G401 (cell line): ENCODE data around the gene TCOF1. TPM values are rescaled to one million over a fixed set of nuclear protein-coding genes. Genes with fewer than 3 reads are reported as not detected.

Experiments used
- DNase-seq: peaks from one replicate; pipeline ENCODE4 v3.0.0-alpha.2; 2015; ENCODE audit warnings: low spot score
- in situ Hi-C: cut with HindIII; loops from 2 replicates; pipeline ENCODE4 v1.10.0; 2016; ENCODE audit warnings: low sequenced_read_pairs, mixed read lengths
- total RNA-seq: library from RNA; depleted of rRNA; stranded (reverse); fragments of >200 nt; shearing (Covaris generic); gene quantifications from 2 replicates; pipeline ENCODE4 v1.2.3, GENCODE V29; 2014

Gene TCOF1
- total RNA-seq, 1 experiment from 2014 or later = 94.9 TPM

DNA sequence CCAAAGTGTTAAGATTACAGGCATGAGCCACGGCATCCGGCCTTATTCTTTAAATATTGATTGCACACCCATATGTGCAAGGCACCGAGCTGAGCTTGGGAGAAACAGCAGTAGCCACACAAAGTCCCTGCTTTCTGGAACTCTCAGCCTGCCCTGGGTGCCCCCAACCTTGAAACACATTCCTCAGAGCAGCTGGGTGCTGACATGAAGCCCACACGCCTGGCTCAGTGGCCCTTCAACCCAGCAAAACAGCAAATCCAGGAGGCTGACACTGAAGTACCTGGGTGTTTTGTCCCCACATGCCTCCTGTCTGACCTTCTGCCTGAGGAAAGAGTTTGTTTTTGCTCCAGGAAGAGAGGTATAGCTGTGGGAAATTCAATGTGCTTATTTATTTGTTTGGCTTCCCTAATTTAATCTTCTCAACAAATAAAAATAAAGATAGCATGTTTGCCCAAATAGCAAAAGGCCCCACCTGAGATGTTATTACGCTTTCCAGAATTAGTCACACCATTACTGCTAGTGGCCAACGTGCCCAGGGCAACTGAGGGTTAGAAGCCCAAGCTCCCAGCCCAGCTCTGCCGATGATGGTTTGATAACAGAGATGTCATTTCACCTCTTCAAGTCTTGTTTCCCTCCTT is 13.4 kb upstream of the TCOF1 start:
- in situ Hi-C loops = loop anchor here (10.0 kb wide), 1 partner anchor 69 kb away; no protein-coding TSS in a partner anchor
- DNase-seq = no peak

DNA sequence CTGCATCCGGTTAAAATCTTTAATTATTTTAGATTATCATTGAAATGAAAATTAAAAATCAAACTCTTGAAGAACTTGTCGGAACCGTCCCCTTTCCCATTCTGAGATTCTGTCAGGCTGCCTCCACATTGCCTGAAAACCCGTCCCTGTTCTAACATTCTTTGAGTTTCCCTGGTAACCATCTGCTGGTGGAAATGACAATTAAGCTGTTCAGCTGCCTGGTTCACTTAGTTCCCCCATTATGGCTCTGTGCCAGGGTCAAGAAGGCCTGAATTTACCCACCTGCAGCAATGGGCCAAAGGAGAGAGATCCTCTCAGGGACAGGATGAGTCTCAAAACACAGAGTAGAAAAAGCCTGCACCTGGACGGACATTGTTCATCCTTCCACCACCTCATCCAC is 11.8 kb upstream of the TCOF1 start:
- in situ Hi-C loops = loop anchor here (10.0 kb wide), 1 partner anchor 71 kb away; no protein-coding TSS in a partner anchor
- DNase-seq = no peak

DNA sequence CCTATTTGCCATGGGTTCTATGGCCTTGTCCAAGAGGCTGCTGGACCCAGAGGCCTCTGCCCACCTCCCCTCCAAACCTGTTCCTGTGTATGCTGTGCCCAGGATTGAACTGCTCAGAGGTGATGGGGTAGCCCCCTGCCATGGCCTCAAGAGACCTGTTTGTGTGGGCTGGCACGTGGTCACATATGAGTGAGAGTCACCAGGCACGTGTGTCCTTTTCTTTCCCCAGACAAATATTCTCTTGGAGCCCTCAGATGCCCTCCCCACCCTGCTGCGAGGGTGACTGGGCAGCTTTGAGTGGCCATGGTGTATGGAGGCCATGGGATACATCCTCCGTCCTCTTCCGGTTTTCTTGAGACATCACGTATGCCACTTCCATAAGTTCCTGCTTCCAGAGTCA is 10.9 kb upstream of the TCOF1 start:
- DNase-seq = no peak
- in situ Hi-C loops = loop anchor here (10.0 kb wide), 1 partner anchor 72 kb away; no protein-coding TSS in a partner anchor

DNA sequence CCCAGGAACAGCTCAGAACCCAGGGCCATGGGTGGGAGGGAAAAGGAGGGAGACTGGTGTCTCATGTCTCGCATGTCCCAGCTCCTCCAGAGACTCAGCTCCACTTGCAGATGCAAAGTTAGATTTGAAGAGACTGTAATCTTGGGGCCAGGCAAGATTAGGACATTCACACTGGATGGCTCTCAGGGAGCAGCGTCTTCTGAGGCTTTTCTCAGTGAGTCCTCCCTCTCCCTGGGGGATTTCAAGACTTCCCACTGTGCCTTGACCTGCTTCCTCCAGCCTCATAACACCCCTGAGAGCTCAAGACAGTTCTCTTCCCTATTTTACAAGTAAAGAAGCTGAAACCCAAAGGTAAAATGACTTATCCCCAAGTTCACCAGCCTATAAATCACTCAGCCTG is 10.5 kb upstream of the TCOF1 start:
- in situ Hi-C loops = loop anchor here (10.0 kb wide), 1 partner anchor 72 kb away; no protein-coding TSS in a partner anchor

DNA sequence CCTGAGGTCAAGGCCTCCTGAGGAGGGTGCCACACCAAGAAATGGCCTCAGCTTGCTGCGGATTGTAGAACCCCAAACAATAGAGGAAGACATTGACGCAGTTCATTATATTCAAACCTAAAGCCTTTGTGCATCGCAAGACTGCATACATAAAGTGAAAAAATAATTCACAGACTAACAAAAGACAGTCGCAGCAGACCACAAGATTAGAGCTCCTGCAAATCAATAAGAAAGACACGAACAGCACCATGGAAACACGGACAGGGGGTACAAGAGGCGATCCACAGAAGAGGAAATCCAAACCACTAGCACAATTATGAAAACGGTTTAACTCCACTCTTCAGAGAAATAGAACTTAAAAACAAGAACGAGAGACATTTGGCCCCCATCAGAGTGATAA is 10.0 kb upstream of the TCOF1 start:
- in situ Hi-C loops = loop anchor here (10.0 kb wide), 1 partner anchor 73 kb away; no protein-coding TSS in a partner anchor
- no peak for DNase-seq

More for the DNA sequence above, 10.5 kb upstream of the TCOF1 start:
- no peak for DNase-seq

DNA sequence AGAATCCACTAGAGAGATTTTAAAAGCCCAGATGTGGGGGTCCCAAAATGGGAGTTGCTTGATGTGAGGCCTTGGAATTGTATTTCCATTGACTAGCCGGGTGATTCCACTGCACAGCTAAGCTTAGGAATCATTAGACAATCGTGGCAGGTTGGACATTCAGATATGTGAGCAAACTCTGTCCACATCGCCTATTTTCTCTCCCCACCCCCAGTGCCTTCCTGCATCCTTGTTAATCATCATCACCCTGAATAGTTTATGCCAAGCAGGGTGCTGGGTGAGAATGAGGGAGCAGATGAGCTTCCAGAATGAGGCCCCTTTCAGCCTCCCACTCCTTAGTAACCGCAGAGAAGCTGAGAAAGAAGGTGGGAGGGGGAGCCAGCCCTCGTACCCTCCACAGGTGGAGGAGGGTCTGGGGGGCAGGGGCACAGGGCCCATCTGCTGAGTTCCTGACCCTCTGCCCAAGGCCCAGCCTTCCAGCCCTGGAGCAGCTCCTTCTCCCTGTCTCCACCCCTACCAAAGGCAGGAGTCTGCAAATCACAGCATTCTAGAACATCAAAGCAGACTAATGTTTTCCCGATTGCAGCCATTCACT is 7.7 kb upstream of the TCOF1 start:
- in situ Hi-C loops = loop anchor here (10.0 kb wide), 1 partner anchor 75 kb away; no protein-coding TSS in a partner anchor
- no peak for DNase-seq

DNA sequence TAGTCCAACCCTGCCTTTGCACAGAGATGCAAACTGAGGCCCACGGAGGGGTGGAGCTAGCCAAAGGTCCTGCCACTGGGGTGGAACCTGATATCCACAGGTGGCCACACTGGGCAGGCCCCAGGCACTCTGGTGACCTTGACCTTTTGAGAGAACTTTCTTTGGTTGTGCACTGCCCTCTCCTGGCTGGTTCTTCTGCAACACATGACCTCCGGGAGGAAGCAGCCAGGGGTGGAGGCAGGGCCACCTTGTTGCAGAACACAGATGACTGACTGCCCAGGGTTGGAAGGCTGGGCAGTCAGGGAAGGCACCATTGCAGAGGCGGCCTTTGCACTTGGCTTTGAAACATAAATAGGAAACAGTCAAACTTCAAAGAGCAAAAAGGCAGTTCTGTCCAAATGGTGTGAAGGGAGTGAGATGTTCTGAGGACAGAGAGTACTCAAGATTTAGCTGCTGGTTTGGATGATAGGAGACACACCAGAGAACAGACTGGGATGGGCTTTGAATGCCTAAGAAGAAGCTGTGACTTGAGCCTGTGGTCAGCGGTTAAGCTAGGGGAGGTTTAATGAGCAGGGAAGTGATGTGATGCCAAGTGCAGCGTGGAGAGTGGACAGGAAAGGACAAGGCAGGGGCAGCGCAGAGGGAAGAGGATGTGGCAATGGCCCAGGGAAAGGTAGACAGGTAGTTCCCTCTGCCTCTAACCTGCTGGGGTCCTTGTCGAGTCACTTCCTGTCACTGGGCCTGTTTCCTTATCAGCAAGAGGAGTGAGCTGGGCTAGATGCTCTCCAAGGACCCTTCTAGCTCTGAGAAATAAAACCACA is 6.8 kb upstream of the TCOF1 start:
- in situ Hi-C loops = no loop called here
- peak; percentile 63 for DNase-seq

DNA sequence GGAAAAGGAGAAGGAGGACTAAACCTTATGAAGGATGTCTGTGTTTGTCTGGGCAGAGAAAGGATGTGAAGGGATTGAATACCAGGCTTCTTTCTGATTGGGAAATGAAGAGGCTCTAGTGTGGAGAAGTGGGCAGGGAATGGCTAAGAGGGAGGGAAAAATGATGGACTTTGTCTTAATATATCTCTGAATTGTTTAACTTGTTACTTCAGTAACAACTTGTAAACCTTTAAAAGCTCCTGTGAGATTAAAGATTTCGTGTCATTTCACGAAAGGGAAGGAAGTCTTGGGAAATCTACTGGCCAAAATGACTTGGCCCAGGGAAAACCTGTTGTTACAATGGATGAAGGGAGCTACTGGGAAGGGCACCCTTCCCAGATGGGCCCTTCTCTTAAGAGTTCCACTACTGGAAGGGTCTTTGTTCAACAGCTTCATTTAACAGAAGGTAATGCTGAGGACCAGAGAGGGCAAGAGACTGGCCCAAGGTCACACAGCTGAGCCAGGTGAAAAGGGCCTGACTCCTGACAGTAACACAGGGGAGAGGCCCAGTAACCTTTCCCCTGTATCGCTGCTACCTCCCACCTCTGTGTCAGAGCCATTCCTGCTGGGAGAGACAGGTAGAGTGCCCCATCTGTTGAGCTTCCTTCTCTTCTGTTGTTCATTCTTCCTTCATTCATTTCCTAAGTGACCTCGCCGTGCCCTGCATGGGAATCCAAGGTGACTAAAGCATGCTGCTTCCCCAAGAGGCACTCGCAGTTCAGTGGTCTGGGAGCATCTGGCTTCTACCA is 5.1 kb upstream of the TCOF1 start:
- no peak for DNase-seq

DNA sequence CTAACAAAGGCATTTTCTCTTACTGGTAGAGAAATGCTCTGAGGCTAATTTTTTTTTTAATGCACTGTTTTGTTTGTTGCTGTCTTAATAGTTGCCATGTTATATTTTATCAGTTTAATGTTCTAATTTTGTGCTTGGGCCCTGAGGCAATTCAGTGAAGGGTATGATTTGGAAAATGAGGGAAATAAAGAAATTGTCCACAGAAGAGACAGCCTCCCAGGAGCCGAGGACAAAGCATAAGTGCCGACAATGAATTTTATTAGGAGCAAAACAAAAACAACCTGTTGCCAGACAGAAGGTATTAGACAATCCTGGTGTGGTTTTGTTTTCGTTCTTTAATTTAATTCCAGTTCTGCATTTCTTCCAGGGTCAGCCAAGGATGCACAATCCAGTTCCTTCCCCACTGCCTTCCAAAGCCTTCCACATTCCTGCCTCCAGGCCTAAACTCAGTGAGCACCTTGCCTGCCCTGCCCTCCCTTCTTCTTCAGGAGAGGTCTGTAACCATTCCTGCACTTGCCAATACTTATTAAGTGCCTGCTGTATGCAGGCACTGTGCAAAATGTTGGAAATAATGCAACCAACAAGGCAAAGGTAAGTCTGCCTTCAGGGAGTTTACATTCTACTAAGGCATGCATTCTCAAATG is 4.3 kb upstream of the TCOF1 start:
- DNase-seq = no peak
- in situ Hi-C loops = no loop called here

More for the DNA sequence above, 5.1 kb upstream of the TCOF1 start:
- in situ Hi-C loops = no loop called here

DNA sequence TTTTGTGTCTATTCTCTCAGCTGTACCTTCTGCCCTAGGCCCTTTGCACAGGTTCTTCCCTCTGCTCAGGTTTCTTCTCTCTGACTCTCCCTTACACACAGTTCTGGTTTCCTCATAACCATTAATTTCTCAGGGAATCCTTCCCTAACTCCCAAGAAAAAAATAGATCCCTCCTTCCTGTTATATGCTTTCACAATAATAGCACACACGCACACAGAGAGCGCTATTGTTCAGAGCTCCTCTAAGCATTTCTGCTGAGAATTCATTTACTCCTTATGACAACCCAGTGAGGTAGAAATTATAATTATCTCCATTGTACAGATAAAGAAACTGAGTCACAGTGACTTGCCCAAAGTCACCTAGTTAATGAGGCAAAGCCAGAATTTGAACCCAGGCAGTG is 1.7 kb upstream of the TCOF1 start:
- DNase-seq = no peak
- in situ Hi-C loops = no loop called here

DNA sequence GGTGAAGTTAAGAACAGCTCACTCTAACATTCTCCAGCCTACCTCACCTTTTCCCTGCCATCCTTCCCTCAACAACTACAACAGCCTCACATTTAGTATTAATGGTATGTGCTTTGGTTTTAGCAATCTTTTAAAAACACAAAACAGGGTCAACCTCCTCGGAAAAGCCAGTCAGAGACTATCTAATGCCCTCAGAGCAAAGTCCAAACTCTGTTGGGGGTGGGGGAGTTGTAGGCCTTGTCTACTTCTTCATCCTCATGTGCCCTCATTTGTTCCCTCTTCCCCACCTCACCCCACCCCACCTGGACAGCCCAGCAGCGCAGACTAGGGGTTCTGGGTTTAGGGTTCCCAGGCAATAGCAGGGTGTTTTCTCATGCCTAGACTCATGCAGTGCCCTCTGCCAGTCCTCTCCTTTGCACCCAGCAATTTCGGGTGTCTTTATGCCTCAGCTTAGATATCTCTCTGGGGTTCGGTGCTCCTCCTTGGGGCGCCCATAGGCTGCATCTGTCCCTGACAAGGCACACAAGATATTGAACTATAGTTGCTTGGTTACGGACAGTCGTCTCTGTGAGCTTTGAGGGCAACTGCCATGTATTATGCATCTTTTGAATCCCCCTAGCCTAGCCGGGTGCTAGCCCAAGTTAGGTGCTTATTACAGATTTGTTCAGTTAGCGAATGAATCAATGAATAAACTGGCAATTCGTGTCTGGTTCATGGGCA is 762 bp upstream of the TCOF1 start:
- in situ Hi-C loops = no loop called here

DNA sequence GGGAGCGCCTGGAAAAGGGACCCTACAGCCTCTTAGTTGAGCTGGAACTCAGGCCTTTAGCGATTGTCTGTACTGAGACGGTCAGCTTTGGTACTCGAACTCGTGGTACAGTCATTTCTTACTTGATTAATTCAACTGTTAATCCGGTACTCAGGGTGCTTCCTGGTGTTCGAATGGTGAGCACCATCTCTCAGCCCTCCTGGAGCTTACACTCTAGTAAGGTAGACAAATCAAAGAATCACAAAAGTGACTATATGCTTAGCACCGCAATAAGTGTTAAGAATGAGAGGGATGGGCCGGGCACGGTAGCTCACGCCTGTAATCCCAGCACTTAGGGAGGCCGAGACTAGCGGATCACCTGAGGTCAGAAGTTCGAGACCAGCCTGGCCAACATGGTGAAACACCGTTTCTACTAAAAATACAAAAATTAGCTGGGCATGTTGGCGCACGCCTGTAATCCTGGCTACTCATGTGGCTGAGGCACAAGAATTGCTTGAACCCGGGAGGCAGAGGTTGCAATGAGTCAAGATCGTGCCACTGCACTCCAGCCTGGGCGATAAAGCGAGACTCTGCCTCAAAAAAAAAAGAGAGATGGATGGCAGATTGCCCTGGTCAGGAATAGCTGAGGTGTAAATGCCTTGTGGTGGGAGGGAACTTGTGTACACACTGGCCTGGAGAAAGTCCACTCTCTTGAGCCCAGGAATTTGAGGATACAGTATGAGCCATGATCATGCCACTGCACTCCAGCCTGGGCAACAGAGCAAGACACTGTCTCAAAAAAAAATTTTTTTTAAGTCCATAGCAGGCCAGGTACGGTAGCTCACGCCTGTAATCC is 981 bp downstream of the TCOF1 start:
- no peak for DNase-seq
- in situ Hi-C loops = no loop called here

More for the DNA sequence above, 762 bp upstream of the TCOF1 start:
- DNase-seq = no peak

DNA sequence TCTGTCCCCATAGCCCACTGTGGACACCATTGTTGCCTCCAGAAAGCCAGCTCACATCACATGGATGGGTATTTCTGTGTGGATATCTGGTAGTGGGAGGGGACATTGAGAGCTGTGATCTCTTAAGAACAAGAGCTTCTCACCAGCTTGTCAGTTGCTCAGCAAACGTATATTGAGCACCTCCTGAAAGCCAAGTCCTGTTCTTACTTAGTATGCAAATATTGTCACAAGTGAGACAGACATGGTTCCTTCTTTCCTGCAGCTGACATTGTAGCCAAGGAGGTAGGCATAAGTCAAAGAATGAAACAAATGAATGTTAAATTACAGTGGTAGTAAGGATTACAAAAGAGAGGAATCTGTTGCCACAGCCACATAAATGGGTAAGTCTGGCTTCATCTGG is 3.8 kb downstream of the TCOF1 start:
- no peak for DNase-seq
- in situ Hi-C loops = loop anchor here (5.0 kb wide), 1 partner anchor 41 kb away; no protein-coding TSS in a partner anchor

DNA sequence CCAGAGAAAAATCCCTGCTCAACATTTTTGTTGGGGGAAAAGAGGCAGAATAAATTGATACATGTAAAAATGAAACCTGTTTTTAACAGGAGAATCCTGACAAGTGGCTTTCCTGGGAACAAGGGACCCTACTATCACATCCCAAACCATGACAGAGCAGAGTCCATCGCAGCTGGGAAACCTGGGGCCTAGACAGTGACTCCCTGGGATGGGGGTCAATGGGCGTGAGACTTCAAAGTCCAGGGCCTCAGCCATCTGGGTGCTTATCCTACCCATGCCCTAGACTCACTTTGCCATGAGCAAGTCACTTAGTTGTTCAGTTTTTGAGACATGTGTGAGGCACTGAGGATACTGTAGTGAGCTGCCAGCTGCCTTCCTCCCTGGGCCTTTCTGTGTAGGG is 5.7 kb downstream of the TCOF1 start:
- in situ Hi-C loops = loop anchor here (5.0 kb wide), 1 partner anchor 39 kb away; no protein-coding TSS in a partner anchor

DNA sequence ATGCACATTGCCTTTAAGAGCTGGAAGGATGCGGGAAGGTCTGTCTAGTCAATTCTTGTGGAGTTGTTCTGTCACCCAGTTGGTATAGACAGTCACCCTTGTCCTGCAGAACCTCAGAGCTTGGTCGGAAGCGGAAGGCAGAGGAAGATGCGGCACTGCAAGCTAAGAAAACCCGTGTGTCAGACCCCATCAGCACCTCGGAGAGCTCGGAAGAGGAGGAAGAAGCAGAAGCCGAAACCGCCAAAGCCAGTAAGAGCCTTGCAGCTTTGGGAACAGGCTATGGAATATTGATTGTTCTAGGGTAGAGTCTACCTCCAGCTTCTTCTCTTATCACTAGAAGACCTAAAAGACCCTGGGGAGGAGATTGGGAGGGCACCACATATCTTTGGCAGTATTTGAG is 6.5 kb downstream of the TCOF1 start:
- no peak for DNase-seq
- in situ Hi-C loops = loop anchor here (5.0 kb wide), 1 partner anchor 38 kb away; no protein-coding TSS in a partner anchor

More for the DNA sequence above, 5.7 kb downstream of the TCOF1 start:
- DNase-seq = no peak

DNA sequence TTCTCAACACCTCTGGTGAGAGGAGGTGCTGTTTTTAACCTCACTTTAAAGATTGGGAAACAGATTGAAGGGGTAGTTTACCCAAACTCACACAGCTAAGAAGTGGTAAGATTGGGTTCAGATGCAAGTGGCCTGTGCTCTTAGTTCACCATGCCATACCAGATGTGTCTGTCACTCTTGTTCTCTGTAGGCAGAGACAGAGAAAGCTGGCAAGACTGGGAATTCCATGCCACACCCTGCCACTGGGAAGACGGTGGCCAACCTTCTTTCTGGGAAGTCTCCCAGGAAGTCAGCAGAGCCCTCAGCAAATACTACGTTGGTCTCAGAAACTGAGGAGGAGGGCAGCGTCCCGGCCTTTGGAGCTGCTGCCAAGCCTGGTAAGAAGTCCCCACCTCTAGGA is 11.0 kb downstream of the TCOF1 start:
- no peak for DNase-seq
- in situ Hi-C loops = no loop called here

DNA sequence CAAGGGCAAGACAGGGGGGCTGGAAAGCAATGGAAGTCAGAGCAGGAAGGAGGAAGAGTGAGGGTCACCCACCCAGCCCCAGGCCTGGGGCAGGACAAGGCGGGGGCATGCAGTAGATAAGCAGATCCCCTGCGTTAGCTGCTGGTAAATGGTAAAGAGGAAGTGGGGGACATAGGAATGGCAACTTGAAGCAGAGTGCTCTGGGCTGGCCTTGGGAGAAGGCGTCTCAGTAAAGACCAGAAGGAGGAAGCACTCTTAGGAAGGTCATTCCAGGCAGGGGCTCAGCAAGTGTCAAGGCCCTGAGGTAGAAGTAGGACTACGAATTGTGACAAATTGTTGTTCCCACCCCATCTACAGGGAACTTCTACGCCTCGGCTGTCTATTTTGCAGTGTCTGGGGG is 15.1 kb downstream of the TCOF1 start:
- in situ Hi-C loops = no loop called here
- DNase-seq = no peak
